ENCODE measurements around the gene LIME1.
"Not testable (repeated sequence)": the region's sequence is repeated elsewhere in the genome, so short reads cannot be mapped to it uniquely, and the experiment has no call there.

The LIME1 gene

DNA sequence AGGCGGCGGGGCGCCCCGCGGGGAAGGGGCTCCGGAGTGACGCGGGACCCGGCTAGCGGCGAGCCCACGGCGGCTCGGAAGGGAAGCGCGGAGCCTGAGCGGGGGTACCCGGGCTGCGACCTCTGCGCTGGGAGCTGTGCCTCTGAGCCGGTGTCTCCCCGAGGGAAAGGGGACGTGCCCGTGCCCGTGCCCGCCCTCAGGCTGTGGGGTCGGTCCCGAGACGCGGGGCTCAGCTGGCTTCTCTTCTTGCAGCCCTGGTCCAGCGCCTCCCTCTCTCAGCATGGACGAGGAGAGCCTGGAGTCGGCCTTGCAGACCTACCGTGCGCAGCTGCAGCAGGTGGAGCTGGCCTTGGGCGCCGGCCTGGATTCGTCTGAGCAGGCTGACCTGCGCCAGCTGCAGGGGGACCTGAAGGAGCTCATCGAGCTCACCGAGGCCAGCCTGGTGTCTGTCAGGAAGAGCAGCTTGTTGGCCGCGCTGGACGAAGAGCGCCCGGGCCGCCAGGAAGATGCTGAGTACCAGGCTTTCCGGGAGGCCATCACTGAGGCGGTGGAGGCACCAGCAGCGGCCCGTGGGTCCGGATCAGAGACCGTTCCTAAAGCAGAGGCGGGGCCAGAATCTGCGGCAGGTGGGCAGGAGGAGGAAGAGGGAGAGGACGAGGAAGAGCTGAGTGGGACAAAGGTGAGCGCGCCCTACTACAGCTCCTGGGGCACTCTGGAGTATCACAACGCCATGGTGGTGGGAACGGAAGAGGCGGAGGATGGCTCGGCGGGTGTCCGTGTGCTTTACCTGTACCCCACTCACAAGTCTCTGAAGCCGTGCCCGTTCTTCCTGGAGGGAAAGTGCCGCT, 27.9 kb upstream of the LIME1 start:
- no peak for DNase-seq (ENCODE audit: low read depth in 2 of 2)

DNA sequence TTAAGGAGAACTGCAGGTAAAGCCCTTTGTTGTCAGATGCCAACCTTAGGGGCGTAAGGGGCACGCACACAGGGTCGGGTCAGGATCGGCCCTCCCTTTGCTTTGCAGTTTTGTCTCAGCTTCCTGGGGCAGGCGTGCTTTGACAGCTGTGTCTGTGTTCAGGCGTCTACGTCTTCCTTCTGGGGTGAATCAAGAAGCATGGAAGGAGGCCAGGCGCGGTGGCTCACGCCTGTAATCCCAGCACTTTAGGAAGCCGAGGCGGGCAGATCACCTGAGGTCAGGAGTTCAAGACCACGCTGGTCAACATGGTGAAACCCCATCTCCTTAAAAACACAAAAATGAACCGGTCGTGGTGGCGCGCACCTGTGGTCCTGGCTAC, 27.3 kb upstream of the LIME1 start:
- no peak for DNase-seq (ENCODE audit: low read depth in 2 of 2)

DNA sequence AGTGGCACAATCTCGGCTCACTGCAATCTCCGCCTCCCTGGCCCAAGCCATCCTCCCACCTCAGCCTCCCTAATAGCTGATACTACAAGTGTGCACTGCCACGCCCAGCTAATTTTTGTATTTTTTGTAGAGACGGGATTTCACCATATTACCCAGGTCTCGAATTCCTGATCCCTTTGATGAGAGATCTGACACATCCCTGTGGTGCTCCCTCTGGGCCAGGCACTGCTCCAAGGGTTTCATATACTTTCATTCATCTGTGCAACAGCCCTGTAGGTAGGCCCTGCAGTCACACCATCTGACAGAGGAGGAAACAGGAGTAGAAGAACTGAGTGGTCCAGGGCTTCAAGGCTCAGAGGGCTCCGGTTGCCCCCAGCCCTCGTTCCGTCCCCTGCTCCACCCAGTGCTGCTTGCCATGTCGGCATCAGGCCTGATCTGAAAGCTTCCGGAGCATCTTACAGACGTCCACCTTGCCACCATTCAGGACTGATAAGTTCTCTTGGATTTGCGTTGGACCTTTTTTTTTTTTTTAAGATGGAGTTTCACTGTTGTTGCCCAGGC, 25.3 kb upstream of the LIME1 start:
- DNase-seq (ENCODE audit: low read depth in 2 of 2): no peak

DNA sequence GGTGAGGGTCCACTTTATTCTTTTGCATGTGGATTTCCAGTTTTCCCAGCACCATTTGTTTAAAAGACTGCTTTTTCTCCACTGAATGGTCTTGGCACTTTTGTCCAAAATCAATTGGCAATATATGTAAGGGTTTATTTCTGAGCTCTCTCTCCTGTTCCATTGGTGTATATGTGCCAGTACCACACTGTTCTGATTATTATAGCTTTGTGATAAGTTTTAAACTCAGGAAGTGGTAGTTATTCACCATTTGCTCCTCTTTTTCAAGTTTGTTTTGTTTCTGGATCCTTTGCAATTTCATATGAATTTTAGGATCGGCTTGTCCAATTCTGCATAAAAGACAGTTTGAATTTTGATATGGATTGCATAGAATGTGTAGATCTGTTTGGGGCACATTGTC, 24.3 kb upstream of the LIME1 start:
- no peak for DNase-seq (ENCODE audit: low read depth in 2 of 2)

DNA sequence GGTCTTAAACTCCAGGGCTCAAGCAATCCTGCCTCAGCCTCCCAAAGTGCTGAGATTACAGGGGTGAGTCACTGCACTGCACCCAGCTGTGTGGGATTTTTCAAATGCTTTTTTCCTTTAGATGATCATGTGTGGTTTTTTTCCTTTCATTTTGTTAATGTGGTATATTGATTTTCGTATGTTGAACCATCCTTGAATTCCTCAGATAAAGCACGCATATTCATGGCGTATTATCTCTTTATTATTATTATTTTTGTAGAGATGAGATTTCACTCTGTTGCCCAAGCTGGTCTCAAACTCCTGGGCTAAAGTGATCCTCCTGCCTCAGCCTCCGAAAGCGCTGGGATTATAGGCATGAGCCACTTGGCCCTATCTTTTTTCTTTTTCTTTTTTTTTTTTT, 21.6 kb upstream of the LIME1 start:
- no peak for DNase-seq (ENCODE audit: low read depth in 2 of 2)

DNA sequence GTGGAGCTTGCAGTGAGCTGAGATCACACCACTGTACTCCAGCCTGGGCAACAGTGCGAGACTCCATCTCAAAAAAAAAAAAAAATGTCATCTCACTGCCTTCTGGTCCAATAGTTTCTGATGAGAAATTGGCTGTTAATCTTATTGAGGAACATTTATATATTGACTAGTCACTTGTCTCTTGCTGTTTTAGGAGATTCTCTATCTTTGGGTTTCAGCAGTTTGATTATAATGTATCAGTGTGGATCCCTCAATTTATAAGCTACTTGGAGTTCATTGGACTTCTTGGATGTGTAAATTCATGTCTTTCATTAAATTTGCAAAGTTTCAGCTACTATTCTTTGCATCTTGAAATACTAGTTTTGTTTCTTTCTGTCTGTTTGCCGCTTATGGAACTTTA, 17.5 kb upstream of the LIME1 start:
- DNase-seq (ENCODE audit: low read depth in 2 of 2): no peak

DNA sequence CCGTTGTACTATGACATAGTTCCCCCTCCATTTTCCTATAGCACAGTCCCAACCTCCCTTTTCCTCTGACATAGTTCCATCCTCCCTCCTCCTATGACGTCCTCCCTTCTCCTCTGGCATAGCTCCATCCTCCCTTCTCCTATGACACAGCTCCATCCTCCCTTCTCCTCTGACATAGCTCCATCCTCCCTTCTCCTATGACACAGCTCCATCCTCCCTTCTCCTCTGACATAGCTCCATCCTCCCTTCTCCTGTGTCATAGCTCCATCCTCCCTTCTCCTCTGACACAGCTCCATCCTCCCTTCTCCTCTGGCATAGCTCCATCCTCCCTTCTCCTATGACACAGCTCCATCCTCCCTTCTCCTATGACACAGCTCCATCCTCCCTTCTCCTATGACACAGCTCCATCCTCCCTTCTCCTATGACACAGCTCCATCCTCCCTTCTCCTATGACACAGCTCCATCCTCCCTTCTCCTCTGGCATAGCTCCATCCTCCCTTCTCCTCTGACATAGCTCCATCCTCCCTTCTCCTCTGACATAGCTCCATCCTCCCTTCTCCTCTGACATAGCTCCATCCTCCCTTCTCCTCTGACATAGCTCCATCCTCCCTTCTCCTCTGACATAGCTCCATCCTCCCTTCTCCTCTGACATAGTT, 13.4 kb upstream of the LIME1 start:
- DNase-seq (ENCODE audit: low read depth in 2 of 2): not testable (repeated sequence)

DNA sequence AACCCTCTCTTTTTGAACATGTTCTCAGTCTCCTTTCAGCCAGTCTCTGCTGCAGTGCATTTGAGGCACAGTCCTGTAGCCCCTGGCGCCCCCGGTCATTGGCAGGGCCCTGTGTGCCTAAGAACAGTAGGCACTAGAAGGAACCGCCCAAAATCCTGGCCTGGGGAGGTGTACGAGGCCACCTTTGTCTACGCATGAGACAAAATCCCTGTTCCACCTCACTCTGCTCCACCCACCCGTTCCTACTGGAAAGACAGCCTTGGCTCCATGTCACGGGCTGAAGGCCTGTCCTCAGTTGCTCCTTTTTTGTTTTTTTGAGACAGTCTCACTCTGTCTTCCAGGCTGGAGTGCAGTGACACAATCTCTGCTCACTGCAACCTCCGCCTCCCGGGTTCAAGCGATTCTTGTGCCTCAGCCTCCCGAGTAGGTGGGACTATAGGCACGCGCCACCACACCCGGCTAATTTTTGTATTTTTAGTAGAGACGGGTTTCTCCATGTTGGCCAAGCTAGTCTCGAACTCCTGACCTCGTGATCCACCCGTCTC, 6.2 kb upstream of the LIME1 start:
- DNase-seq (ENCODE audit: low read depth in 2 of 2): not testable (repeated sequence)

DNA sequence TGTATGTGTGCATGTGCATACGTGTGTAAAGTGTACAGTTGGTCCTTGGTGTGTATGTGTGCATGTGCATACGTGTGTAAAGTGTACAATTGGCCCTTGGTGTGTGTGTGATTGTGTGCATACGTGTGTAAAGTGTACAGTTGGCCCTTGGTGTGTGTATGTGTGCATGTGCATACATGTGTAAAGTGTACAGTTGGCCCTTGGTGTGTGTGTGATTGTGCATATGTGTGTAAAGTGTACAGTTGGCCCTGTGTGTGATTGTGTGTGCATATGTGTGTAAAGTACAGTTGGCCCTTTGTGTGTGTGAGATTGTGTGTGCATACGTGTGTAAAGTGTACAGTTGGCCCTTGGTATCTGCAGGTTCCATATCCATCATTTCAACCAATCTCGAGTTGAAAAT, 5.1 kb upstream of the LIME1 start:
- DNase-seq (ENCODE audit: low read depth in 2 of 2): no peak

DNA sequence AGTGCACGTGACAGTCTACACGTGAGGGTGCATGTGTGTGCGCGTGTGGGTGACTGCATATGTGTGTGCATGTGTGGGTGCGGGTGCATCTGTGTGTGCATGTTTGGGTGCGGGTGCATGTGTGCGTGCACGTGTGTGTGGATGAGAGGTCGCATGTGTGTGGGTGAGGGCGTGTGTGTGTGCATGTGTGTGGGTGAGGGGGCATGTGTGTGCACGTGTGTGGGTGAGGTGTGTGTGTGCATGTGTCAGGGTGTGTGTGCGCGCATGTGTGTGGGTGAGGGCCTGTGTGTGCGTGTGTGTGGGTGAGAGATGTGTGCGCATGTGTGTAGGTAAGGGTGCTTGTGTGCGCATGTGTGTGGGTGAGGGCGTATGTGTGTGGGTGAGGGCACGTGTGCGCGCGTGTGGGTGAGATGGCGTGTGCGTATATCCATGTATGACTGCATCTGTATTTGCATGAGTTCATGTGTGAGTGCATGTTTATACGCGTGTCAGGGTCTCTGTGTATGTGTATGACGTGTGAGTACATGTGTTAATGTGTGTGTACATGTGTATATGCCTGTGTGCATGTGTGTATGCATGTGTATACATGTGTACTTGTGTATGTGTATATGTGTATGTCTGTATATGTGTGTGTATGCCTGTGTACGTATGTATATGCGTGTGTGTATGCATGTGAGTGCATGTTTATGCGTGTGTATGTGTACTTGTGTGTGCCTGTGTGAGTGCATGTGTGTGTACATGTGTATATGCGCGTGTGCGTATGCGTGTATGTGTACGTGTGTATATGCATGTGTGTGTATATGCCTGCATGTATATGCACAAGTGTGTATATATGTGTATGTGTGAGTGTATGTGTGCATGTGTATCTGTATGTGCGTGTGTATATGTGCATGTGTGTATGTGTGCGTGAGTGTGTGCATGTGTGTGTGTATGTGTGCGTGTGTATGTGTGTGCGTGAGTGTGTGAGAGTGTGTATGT, 4.1 kb upstream of the LIME1 start:
- no peak for DNase-seq (ENCODE audit: low read depth in 2 of 2)

DNA sequence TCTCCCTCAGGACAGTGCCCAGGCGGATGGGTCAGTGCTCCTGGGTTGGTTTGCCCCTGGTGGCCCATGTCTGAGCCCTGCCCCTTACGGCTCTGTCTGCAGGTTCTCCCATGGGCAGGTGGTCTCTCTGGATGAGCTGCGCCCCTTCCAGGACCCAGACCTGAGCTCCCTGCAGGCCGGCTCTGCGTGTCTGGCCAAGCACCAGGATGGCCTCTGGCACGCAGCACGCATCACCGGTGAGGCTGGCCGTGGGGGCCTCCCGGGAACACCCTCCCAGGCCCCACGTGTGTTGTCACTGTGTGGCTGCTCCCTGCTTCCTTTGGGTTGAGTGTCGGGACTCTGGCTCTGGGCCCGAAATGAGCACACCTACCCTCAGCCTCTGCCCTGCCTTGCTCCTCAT, 3.3 kb upstream of the LIME1 start:
- no peak for DNase-seq (ENCODE audit: low read depth in 2 of 2)

DNA sequence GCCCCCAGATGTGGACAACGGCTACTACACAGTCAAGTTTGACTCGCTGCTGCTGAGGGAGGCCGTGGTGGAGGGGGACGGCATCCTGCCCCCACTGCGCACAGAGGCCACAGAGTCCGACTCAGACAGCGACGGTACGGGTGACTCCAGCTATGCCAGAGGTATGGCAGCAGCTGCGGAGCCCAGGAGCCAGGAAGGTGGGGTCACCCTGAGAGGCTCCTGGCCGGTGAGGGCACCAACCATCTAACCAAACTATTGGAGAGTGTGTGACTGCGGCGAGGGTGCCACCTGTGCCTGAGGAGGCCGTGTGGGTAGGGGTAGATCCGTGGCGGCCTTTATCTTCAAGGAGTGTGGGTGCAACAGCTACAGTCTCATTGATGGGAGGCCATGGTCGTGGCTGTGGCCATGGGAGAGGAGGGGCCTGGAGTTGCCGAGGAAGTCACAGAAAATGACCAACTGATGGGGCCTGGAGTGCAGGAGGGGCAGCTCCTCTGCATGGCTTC, 2.8 kb upstream of the LIME1 start:
- no peak for DNase-seq (ENCODE audit: low read depth in 2 of 2)

DNA sequence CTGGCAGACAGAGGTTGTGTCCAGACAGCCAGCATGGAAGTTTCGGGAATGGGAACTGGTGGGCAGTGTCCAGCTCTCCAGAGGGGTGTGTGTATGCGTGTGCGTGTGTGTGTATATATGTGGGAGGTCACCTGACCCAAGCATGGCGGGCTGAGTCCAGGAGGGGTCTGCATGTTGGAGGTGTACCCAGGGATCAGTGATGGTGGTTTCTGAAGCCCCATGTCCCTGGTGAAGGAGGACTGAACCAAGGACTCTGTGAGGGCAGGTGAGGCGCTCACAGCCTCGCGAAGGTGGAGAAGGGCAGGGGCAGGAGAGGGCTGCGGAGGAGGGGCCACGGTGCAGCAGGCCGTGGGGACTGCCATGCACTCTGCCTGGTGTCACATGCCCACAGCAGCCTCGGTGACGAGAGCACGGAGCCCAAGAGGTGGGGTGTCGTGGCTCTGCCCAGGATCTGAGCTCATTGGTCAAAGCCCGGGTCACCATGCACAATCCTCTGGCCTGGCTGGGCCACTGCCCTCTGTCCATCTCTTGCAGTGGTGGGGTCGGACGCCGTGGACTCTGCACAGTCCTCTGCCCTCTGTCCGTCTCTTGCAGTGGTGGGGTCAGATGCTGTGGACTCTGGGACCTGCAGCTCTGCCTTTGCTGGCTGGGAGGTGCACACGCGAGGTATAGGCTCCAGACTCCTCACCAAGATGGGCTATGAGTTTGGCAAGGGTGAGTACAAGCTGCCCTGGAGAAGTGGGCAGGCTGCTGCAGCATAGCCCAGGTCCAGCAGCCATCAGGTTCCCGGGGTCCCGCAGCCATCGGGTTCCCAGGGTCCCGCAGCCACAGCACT, 2.1 kb upstream of the LIME1 start:
- no peak for DNase-seq (ENCODE audit: low read depth in 2 of 2)

DNA sequence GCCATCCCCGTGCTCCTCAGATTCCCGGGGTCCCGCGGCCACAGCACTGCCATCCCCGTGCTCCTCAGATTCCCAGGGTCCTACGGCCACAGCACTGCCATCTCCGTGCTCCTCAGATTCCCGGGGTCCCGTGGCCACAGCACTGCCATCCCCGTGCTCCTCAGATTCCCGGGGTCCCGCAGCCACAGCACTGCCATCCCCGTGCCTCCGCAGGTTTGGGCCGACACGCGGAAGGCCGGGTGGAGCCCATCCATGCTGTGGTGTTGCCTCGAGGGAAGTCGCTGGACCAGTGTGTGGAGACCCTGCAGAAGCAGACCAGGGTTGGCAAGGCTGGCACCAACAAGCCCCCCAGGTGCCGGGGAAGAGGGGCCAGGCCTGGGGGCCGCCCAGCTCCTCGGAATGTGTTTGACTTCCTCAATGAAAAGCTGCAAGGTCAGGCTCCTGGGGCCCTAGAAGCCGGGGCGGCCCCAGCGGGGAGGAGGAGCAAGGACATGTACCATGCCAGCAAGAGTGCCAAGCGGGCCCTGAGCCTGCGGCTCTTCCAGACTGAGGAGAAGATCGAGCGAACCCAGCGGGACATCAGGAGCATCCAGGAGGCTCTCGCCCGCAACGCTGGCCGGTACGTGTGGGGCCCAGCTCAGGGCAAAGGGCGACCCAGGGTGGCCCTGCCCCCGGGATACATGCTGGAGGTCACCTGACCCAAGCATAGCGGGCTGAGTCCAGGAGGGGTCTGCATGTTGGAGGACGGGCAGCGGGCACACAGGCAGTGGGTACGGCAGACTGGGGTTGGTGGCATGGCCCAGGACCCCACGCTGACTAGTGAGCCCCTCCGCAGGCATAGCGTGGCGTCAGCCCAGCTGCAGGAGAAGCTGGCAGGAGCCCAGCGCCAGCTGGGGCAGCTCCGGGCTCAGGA, 1.3 kb upstream of the LIME1 start:
- no peak for DNase-seq (ENCODE audit: low read depth in 2 of 2)

DNA sequence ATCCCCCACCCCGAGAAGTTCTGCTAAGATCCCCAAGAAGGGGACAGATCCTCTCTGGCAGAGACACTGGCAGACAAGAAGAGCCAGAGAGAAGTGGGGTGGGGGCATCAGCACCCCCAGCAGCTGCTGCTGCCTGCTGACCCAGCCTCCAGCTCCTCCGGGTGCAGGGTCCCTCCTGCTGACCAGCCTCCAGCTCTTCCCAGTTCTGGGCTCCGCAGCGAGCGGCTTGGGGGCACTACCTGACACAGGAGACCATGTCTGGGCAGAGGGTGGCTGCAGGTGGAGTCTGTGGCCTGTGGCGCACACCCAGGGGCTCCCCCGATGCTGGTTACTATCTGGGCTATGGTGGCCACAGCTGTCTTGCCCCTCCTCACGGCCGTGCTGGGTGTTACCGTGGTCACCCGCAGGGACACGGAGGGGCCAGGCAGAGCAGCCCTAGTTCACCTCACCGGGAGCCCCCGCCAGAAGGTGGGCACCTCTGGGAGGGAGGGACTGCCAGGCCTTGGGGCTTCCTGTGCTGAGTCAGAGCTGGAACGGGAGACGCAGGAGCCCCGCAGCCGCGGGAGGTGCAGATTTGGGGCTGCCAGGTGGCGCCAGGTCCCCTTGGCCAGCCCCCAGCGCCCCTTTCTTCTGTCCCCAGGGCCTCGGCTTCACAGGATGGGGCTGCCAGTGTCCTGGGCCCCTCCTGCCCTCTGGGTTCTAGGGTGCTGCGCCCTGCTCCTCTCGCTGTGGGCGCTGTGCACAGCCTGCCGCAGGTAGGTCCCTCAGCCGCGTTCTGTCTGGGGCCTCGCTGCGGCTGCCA, 630 bp downstream of the LIME1 start:
- DNase-seq (ENCODE audit: low read depth in 2 of 2): peak; percentile 35 to 47

DNA sequence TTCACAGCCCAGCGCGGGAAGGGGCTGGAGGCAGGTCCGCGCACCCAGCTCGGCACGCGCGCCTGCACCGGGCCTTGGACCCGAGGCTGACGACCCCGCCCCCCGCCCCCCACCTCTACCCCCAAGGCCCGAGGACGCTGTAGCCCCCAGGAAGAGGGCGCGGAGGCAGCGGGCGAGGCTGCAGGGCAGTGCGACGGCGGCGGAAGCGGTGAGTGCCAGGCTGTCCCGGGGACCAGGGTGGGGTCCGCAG, 1.2 kb downstream of the LIME1 start:
- DNase-seq (ENCODE audit: low read depth in 2 of 2): no peak

DNA sequence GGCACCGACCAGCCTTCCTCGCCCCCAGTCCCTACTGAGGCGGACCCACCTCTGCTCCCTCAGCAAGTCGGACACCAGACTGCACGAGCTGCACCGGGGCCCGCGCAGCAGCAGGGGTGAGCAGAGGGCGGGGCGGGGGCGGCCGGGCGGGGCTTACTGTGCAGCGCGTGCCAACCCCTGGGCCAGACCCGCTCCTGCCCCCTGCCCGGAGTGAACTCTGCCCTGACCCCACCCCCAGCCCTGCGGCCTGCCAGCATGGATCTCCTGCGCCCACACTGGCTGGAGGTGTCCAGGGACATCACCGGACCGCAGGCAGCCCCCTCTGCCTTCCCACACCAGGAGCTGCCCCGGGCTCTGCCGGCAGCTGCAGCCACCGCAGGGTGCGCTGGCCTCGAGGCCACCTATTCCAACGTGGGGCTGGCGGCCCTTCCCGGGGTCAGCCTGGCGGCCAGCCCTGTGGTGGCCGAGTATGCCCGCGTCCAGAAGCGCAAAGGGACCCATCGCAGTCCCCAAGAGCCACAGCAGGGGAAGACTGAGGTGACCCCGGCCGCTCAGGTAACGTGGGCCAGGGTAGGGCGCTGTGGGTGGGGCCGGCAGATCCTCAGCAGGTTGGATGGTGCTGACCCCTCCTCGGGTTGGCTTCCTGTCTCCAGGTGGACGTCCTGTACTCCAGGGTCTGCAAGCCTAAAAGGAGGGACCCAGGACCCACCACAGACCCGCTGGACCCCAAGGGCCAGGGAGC, 1.7 kb downstream of the LIME1 start:
- DNase-seq (ENCODE audit: low read depth in 2 of 2): no peak

DNA sequence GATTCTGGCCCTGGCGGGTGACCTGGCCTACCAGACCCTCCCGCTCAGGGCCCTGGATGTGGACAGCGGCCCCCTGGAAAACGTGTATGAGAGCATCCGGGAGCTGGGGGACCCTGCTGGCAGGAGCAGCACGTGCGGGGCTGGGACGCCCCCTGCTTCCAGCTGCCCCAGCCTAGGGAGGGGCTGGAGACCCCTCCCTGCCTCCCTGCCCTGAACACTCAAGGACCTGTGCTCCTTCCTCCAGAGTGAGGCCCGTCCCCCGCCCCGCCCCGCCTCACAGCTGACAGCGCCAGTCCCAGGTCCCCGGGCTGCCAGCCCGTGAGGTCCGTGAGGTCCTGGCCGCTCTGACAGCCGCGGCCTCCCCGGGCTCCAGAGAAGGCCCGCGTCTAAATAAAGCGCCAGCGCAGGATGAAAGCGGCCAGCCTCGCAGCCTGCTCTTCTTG, 2.2 kb downstream of the LIME1 start:
- DNase-seq (ENCODE audit: low read depth in 2 of 2): no peak

Data from stimulated activated CD8-positive, alpha-beta memory T cell treated with anti-CD3 and anti-CD28 coated beads, Interleukin-2, amount 100 ng/mL, for 1 hour (primary cell).